GM12801 (cell line): ENCODE results near the gene ARHGAP26.

Experiments
- CTCF ChIP-seq: IDR thresholded peaks from one replicate; pipeline ENCODE4 v1.5.1; 2011; ENCODE audit warnings: control low read depth; ENCODE audit not compliant: insufficient read length; ENCODE audit errors: extremely low read depth

ARHGAP26 gene

GRCh38 chr5:142743592-142744441 is 26.4 kb upstream of the ARHGAP26 start:
- no peak for TF ChIP-seq CTCF

- no peak for TF ChIP-seq CTCF
These were observed 24.9 kb upstream of the ARHGAP26 start for GRCh38 chr5:142745268-142745667.

- TF ChIP-seq CTCF, result no peak
These were observed 23.4 kb upstream of the ARHGAP26 start for GRCh38 chr5:142746532-142747433.

- no peak for TF ChIP-seq CTCF
These were observed 22.0 kb upstream of the ARHGAP26 start for GRCh38 chr5:142748132-142748531.

- TF ChIP-seq CTCF, result no peak
These were observed 21.5 kb upstream of the ARHGAP26 start for GRCh38 chr5:142748568-142749249.

GRCh38 chr5:142749321-142749720 is 20.9 kb upstream of the ARHGAP26 start:
- no peak for TF ChIP-seq CTCF

GRCh38 chr5:142753116-142753631 is 17.0 kb upstream of the ARHGAP26 start:
- no peak for TF ChIP-seq CTCF
